RWPE1 (cell line): ENCODE results near the gene PIGB.
A peak's percentile ranks its signal among the peaks of the same experiment; 100 is the strongest.
"Not testable (repeated sequence)": the region's sequence is repeated elsewhere in the genome, so short reads cannot be mapped to it uniquely, and the experiment has no call there.

Experiments
- CTCF ChIA-PET: fragments of 350-600 bp; sonication (Branson Sonifier 250); formaldehyde crosslinking; extraction: SDS; loops from one replicate; lab custom pipeline; 2021; lab: Yijun Ruan, JAX
- POLR2A ChIA-PET: fragments of 400-600 bp; formaldehyde crosslinking; extraction: SDS; loops from one replicate; lab custom pipeline; 2020; ENCODE audit warnings: antibody characterized with exemption; ENCODE audit not compliant: low non-redundant PET; lab: Yijun Ruan, JAX
- DNase-seq: peaks from one replicate; pipeline ENCODE4 v3.0.0; 2012; ENCODE audit warnings: low spot score
- H3K27ac ChIP-seq: fragments of 450-650 bp; 2 replicates; pipeline ENCODE4 v1.5.1; 2017
- CTCF ChIP-seq: fragments of 450-650 bp; conservative IDR thresholded peaks from 2 replicates; pipeline ENCODE4 v1.5.1; 2017; ENCODE audit warnings: low read depth, mild to moderate bottlenecking

Gene PIGB

GRCh38 chr15:55279746-55280351, 39.2 kb upstream of the PIGB start:
- no peak overlapping the region for H3K27ac ChIP-seq
- ChIA-PET CTCF (interaction anchor here (0.6 kb wide), 1 partner anchor 9 kb away, joined by 4 read pairs; no protein-coding TSS in a partner anchor), POLR2A (no interaction called here)
- DNase-seq: peak; percentile 46
- TF ChIP-seq CTCF: no peak

DNA sequence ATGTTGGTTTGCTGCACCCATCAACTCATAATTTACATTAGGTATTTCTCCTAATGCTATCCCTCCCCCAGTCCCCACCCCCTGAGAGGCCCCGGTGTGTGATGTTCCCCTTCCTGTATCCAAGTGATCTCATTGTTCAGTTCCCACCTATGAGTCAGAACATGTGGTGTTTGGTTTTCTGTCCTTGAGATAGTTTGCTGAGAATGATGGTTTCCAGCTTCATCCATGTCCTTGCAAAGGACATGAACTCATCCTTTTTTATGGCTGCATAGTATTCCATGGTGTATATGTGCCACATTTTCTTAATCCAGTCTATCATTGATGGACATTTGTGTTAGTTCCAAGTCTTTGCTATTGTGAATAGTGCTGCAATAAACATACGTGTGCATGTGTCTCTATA, 38.4 kb upstream of the PIGB start:
- H3K27ac ChIP-seq, DNase-seq, POLR2A ChIA-PET: not testable (repeated sequence)
- CTCF ChIA-PET: interaction anchor here (0.6 kb wide), 1 partner anchor 149 kb away, joined by 3 read pairs; no protein-coding TSS in a partner anchor

- no peak overlapping the region for H3K27ac ChIP-seq
- no peak for TF ChIP-seq CTCF
- POLR2A ChIA-PET: no interaction called here
- CTCF ChIA-PET: interaction anchor here (1.6 kb wide), 1 partner anchor 85 kb away, joined by 5 read pairs; the partner anchor contains the start of gene RSL24D1
- DNase-seq: no peak
Observed at GRCh38 chr15:55281517-55282228, 37.3 kb upstream of the PIGB start.

- CTCF ChIA-PET: interaction anchor here (1.6 kb wide), 1 partner anchor 86 kb away, joined by 5 read pairs; the partner anchor contains the start of gene RSL24D1
- POLR2A ChIA-PET: no interaction called here
- TF ChIP-seq CTCF: no peak
- peak overlapping the region; percentile 48 for H3K27ac ChIP-seq
- peak; percentile 18 for DNase-seq
Observed at GRCh38 chr15:55282284-55282833, 36.7 kb upstream of the PIGB start.

- H3K27ac ChIP-seq: no peak overlapping the region
- POLR2A ChIA-PET: no interaction called here
- TF ChIP-seq CTCF: no peak
- no peak for DNase-seq
- CTCF ChIA-PET: interaction anchor here (0.6 kb wide), 1 partner anchor 16 kb away, joined by 3 read pairs; no protein-coding TSS in a partner anchor
Observed at GRCh38 chr15:55283379-55284147, 35.5 kb upstream of the PIGB start.

- no peak for TF ChIP-seq CTCF
- ChIA-PET CTCF (no interaction called here), POLR2A (no interaction called here)
- H3K27ac ChIP-seq: no peak overlapping the region
- DNase-seq: no peak
Observed at GRCh38 chr15:55284426-55284825, 34.6 kb upstream of the PIGB start.

- CTCF ChIA-PET, DNase-seq, H3K27ac ChIP-seq: not testable (repeated sequence)
- POLR2A ChIA-PET: interaction anchor here (0.6 kb wide), 1 partner anchor 54 kb away, joined by 3 read pairs; no protein-coding TSS in a partner anchor
Observed at GRCh38 chr15:55286442-55287189, 32.4 kb upstream of the PIGB start.
